ENCODE results near the gene SLC25A30.
"Not testable (repeated sequence)": the region's sequence is repeated elsewhere in the genome, so short reads cannot be mapped to it uniquely, and the experiment has no call there.

Gene SLC25A30

DNA sequence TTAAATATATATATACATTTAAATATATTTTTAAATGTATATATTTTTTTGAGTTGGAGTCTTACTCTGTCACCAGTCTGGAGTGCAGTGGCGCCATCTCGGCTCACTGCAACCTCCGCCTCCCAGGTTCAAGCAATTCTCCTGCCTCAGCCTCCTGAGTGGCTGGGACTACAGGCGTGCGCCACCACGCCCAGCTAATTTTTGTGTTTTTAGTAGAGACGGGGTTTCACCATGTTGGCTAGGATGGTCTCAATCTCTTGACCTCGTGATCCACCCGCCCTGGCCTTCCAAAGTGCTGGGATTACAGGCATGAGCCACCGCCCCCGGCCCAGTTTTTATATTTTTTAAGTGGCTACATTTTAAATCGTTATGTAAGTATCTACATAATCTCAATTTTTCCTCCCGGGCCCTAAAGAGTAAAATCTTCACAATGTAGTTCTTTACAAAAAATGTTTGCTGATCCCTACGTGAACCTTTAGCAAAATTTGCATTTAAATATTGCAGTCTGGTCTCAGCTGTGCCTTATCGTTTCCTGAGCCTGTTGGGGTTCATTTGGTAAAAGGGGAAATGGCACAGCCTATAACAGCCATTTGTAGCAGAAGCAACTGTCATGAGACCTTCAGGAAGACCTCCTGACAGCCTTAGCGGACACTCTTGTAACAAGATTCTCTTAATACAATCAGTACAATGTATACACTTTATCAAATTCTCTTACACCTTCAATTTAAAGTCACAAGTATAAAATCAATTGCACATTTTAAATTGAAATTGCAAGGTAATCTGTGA lies 8.1 kb upstream of the SLC25A30 start:
- not testable (repeated sequence) for DNase-seq

- DNase-seq = no peak
These were observed 4.6 kb upstream of the SLC25A30 start for GRCh38 chr13:45422731-45423292.

- DNase-seq = no peak
These were observed 1.8 kb upstream of the SLC25A30 start for GRCh38 chr13:45419945-45420344.

DNA sequence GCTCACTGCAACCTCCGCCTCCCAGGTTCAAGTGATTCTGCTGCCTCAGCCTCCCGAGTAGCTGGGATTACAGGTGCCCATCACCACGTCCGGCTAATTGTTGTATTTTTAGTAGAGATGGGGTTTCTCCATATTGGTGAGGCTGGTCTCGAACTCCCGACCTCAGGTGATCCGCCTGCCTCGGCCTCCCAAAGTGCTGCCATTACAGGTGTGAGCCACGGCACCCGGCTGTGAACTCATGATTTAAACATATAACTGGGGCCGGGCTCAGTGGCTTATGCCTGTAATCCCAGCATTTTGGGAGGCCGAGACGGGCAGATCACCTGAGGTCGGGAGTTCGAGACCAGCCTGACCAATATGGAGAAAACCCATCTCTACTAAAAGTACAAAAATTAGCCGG lies 1.2 kb upstream of the SLC25A30 start:
- DNase-seq = not testable (repeated sequence)

DNA sequence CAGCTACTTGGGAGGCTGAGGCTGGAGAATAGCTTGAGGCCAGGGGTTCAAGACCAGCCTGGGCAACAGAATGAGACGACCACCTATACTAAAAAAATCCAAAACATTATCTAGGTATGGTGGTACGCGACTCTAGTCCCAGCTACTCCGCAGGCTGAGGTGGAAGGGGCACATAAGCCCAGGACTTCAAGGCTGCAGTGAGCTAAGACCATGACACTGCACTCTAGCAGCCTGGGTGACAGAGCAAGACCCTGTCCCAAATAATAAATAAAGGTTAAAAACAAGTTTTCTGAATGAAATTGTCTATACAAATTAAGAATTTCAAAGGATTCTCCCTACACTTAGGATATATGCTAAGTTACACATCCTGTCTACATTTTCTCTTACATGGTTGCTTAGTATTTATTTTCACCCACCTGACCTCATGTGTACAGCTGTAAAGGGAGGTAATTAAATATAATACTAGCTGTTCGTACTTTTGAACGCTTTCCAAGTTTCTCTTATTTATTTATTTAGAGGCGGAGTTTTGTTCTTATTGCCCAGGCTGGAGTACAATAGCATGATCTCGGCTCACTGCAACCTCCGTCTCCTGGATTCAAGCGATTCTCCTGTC lies 1.6 kb downstream of the SLC25A30 start:
- no peak for DNase-seq

DNA sequence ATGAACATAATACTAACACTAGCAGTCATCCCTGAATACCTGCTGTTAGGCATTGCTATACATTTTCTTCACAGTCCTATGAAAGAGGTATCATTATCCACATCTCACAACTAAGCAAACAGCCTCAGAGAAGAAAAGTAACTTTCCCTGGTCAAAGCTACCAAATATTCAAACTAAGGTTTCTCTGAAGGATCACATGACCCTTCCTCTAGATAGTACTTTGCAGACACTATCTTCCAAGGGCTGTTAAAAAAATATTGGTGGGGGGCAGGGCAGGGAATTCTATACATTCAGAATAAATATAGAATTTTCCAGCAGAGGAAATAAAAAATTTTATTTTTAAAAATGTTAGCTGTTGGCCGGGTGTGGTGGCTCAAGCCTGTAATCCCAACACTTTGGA lies 3.1 kb downstream of the SLC25A30 start:
- no peak for DNase-seq

GRCh38 chr13:45413826-45414307 lies 4.3 kb downstream of the SLC25A30 start:
- DNase-seq = no peak

DNA sequence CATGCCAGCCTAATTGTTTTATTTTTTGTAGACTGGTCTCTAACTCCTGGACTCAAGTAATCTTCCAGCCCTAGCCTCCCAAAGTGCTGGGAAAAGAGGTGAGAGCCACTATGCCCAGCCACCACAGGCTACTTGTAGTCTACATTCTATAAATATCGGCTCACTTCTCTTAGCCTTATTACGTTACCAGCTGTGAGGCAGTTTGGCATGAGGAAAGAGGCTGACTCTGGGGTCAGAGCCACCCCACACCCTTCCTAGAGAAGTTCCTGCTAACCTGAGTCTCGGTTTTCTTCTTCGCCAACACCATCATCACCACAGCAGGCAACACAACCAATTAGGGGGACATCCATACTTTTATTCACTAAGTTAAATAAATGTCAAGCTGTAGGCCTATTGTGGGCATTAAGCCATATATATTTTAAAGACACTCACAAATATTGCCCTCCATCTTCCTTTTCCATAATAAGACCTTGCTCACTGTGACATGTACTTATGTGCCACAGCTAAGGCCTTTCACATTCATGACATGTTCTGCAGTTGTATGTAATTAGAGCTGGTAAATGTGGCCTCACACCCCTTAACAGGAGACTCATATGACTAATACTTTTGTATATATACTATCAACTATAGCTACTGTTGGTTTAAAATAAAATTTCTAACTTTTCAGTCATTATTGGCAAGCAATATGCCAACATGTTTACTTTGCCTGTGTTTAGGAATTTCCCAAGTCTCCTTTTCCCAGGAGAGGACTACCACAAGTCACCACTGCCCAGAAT lies 5.7 kb downstream of the SLC25A30 start:
- no peak for DNase-seq

DNA sequence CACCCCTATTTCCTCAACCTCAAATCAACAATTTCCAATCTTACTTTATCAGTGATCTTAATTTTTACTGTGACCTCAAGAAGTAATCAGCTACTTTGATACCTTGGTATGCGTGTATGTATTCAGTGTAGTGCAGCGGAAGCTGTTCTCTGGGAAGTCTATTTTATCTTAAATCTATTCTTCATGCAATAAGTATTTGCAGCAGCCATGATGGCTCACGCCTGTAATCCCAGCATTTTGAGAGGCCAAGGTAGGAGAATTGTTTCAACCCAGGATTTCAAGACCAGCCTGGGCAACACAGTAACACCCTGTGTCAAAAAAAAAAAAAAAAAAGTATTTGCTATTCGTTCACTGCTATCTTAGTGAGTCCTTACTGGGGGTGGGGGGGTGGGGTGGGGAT lies 6.5 kb downstream of the SLC25A30 start:
- DNase-seq = no peak

GRCh38 chr13:45411221-45411620 lies 7.0 kb downstream of the SLC25A30 start:
- DNase-seq = no peak

DNA sequence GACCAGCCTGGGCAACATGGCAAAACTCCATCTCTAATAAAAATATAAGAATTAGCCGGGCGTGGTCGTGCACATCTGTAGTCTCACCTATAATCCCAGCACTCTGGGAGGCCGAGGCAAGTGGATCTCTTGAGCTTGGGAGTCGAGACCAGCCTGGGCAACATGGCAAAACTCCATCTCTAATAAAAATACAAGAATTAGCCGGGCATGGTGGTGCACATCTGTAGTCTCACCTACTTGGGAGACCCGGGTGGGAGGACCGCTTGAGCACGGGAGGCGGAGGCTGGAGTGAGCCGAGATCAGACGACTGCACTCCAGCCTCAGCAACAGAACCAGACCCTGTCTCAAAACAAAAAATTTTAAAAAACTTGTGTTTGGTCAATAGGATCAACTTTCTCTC lies 7.7 kb downstream of the SLC25A30 start:
- no peak for DNase-seq

DNA sequence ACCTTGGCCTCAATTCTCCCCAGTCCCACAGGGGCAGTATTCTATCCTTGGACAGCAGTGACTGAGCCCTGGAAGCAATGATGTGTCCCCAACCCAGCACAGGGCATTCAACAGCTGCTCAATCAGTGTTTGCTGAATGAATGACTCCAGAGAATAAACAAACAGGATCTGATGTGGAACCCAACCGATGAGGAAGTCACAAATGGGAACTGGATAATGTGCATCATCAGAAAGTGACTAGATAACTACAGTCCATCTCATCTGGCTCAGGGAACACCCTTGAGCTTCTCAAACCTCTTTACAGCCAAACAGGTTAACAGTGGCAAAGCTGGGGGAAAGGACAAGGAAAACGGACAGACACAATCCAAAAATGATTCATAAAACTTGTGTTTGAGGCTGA lies 8.2 kb downstream of the SLC25A30 start:
- DNase-seq = no peak

- no peak for DNase-seq
These were observed 11.8 kb downstream of the SLC25A30 start for GRCh38 chr13:45406421-45406820.

DNA sequence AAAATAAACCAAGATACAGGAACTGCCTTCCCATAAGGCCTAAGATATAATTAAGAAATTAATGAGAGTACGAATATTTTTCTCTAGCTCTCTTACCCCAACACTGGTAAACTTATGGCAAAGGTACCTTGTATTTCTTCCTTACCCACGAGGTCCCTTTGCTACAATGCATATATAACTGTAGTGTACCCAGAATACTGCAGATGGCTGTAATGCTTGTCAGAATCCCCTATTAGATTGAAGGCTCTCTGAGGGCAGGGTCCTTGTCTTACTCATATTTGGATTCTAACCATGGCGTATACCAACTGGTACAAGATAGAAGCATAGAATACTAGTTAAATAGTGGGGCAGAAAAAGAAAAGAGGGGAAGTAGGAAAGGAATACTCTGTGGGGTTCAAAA lies 15.1 kb downstream of the SLC25A30 start:
- DNase-seq = no peak

- no peak for DNase-seq
These were observed 15.5 kb downstream of the SLC25A30 start for GRCh38 chr13:45402641-45403040.

GRCh38 chr13:45401314-45401713 lies 16.9 kb downstream of the SLC25A30 start:
- DNase-seq = no peak

DNA sequence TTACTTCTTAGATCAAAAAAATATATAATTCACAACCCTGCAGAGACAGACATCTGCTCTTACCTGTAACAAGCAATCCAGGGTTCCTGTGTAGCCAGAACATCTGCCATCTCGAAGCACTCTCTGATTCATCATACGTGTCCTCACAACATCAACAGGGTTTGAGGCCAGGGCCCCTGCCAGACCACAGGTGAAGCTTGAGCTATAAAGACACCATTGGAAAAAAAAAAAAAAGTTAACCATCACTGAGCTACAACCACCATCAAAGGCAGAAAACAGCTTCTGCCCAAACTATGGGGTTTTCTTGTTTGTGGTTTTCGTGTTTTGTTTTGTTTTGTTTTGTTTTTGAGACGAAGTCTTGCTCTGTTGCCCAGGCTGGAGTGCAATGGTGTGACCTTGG lies 19.3 kb downstream of the SLC25A30 start:
- DNase-seq = no peak

GRCh38 chr13:45396533-45397095 lies 21.6 kb downstream of the SLC25A30 start:
- no peak for DNase-seq

- no peak for DNase-seq
These were observed 24.1 kb downstream of the SLC25A30 start for GRCh38 chr13:45393941-45394570.

GRCh38 chr13:45392811-45393210 lies 25.4 kb downstream of the SLC25A30 start:
- DNase-seq = no peak

- no peak for DNase-seq
These were observed 26.2 kb downstream of the SLC25A30 start for GRCh38 chr13:45391926-45392325.

DNA sequence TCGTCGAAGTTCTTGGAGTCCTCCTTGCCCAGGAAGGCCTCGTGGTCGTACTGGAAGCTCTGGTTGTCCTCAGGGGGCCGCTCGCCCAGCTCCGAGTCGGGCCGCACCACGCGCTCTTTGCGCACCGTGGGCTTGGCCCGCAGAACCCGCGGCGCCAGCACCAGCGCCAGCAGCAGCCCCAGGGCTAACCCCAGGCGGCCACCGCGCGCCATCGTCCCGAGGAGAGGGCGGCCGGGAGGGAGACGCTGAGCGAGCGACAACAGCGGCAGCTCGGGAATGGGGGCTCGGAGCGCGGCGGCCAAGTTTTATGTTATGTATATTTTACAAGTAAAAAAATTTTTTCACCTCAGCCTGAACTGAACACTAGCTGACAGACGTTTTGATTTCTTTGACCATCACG lies 27.0 kb downstream of the SLC25A30 start:
- DNase-seq = not testable (repeated sequence)

- not testable (repeated sequence) for DNase-seq
These were observed 27.8 kb downstream of the SLC25A30 start for GRCh38 chr13:45390348-45390747.

Data from NCI-H1105 (cell line).